GM12892 (cell line): ENCODE data around the gene AHR.

Experiments used
- POLR2A ChIP-seq: IDR thresholded peaks from 2 replicates; pipeline ENCODE4 v1.6.1; 2011; ENCODE audit warnings: low read depth, low read length, control low read depth
- POLR2AphosphoS5 ChIP-seq: IDR thresholded peaks from 2 replicates; pipeline ENCODE4 v1.6.1; 2011; ENCODE audit warnings: low read depth, low read length, control low read depth

- no peak for TF ChIP-seq POLR2AphosphoS5
- TF ChIP-seq POLR2A, result no peak
Observed at GRCh38 chr7:17293481-17293880, 5.0 kb upstream of the AHR start.
